ENCODE results near the gene CTXN3. TPM values are rescaled to one million over a fixed set of nuclear protein-coding genes. Genes with fewer than 3 reads are reported as not detected.

CTXN3 gene
- total and polyA plus RNA-seq, 7 donors: 0.06 to 0.69 (median 0.51) TPM; not detected in 3

DNA sequence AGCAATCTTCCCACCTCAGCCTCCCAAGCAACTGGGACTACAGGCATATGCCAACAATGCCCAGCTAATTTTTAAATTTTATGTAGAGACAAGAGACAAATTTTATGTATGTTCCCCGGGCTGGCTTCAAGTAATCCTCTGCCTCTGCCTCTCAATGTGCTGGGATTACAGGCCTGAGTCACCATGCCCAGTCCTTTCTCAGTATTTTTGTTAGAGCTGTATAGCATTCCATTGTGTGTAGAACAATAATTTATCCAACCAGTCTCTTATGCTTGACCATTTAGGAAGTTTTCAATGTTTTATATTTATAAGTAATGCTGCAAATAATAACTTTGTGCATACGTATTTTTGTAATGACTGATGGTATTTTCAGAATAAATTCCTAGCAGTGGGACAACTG is 38.9 kb upstream of the CTXN3 start:
- no peaks in the 10 kb centered on the region for H3K27me3 ChIP-seq (ENCODE audit: insufficient read depth in 3 of 3, low read length in 2 of 3)
- H3K4me1 ChIP-seq: no peaks in the 10 kb centered on the region
- no peak overlapping the region for H3K27ac ChIP-seq
- 86 to 94% (median 92%) methylated on average over 2 of the region's 2 CpGs for WGBS, 3 donors
- no peaks in the 10 kb centered on the region for H3K9me3 ChIP-seq
- intact Hi-C loops (cut with DNase I): no loop called here
- TF ChIP-seq, protein P1, sequence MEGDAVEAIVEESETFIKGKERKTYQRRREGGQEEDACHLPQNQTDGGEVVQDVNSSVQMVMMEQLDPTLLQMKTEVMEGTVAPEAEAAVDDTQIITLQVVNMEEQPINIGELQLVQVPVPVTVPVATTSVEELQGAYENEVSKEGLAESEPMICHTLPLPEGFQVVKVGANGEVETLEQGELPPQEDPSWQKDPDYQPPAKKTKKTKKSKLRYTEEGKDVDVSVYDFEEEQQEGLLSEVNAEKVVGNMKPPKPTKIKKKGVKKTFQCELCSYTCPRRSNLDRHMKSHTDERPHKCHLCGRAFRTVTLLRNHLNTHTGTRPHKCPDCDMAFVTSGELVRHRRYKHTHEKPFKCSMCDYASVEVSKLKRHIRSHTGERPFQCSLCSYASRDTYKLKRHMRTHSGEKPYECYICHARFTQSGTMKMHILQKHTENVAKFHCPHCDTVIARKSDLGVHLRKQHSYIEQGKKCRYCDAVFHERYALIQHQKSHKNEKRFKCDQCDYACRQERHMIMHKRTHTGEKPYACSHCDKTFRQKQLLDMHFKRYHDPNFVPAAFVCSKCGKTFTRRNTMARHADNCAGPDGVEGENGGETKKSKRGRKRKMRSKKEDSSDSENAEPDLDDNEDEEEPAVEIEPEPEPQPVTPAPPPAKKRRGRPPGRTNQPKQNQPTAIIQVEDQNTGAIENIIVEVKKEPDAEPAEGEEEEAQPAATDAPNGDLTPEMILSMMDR (IDR thresholded peaks at IDR 0.05): no peak
- no peak for DNase-seq
- no peaks in the 10 kb centered on the region for H3K36me3 ChIP-seq (ENCODE audit: insufficient read depth in 1 of 2, low read depth in 1 of 2)
- H3K4me3 ChIP-seq: no peak overlapping the region
- ATAC-seq: no peak

DNA sequence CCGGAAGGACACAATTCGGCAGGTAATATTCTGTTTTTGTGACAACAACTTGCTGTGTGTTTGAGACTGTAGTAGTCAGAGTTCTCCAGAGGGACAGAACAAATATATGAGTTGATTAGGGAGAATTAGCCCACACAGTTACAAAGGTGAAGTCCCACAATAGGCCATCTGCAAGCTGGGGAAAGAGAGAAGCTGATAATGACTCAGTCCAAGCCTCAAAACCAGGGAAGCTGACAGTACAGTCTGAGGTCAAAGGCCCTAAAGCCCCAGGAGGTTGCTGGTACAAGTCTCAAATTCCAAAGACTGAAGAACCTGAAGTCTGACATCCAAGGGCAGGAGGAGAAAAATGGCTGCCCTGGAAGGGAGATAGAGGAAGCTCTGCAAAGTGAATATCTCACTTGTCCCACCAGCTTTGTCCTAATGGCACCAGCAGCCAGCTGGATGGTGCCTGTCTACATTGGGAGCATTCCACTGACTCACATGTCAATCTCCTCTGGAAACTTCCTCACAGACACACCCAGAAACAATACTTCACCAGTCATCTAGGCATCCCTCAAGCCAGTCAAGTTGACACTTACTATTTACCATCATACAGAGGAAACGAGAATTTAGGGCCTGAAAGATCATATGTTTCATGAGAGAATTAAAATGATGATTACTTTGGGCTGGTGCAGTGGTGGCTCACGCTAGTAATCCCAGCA is 36.3 kb upstream of the CTXN3 start:
- ATAC-seq (no peak), DNase-seq (no peak)
- TF ChIP-seq, protein P1 (IDR thresholded peaks at IDR 0.05): no peak
- no peaks in the 10 kb centered on the region for H3K36me3 ChIP-seq (ENCODE audit: insufficient read depth in 1 of 2, low read depth in 1 of 2)
- WGBS, 3 donors: 93 to 95% (median 95%) methylated on average over 4 of the region's 4 CpGs
- H3K4me1 ChIP-seq: no peaks in the 10 kb centered on the region
- H3K9me3 ChIP-seq: no peaks in the 10 kb centered on the region
- H3K4me3 ChIP-seq: no peak overlapping the region
- no peaks in the 10 kb centered on the region for H3K27me3 ChIP-seq (ENCODE audit: insufficient read depth in 3 of 3, low read length in 2 of 3)
- H3K27ac ChIP-seq: no peak overlapping the region
- intact Hi-C loops (cut with DNase I): no loop called here

DNA sequence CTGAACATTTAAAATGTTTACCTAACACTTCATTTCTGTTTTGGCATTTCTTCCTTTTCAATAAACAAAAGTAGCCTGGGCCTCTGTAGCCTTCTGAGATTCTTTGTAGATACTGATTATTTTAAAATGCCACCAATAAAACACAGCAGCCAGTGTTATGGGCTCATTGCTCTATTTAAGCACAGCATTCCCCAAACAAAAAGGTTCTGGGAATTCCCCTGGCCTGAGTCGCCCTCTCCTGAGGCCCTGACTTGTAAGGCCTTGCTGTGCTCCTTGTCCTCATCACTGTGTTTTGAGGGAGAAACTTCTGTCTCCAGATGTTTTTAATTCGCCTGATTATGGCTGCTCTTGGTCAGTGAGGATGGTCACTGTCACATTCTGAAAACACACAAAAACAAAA is 33.0 kb upstream of the CTXN3 start:
- TF ChIP-seq, protein P1 (IDR thresholded peaks at IDR 0.05): no peak
- H3K27ac ChIP-seq: no peak overlapping the region
- intact Hi-C loops (cut with DNase I): no loop called here
- no peaks in the 10 kb centered on the region for H3K27me3 ChIP-seq (ENCODE audit: insufficient read depth in 3 of 3, low read length in 2 of 3)
- ATAC-seq (no peak), DNase-seq (no peak)
- WGBS, 3 donors: 75 to 79% (median 77%) methylated on average over 2 of the region's 2 CpGs
- no peak overlapping the region for H3K4me3 ChIP-seq
- H3K4me1 ChIP-seq: no peaks in the 10 kb centered on the region
- no peaks in the 10 kb centered on the region for H3K9me3 ChIP-seq
- H3K36me3 ChIP-seq (ENCODE audit: insufficient read depth in 1 of 2, low read depth in 1 of 2): no peaks in the 10 kb centered on the region

DNA sequence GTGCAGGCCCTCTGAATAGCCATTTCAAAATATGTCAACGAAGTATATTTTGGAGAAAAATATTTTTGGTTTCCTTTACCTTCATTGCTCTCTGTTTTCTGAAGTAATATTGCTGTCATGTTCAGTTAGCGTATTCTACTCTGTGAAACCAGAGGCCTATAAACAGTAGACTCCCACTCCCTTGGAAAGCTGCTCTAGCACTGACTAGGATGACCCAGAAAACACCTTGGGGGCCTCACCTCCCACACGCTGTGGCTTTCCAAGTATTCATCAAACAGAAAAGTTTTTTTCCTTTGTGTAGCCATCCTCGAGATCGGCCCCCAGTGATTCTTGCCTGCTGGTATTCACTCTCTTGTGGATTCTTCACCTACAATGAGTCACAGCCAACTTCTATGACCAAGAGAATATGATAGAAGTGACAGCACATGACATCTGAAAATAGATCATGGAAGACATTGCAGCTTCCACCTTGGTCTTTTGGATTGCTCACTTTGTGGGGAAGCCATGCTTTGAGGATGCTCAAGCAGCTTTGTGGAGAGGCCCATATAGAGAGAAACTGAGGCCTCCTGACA is 28.9 kb upstream of the CTXN3 start:
- Histone ChIP-seq H3K4me1 (no peaks in the 10 kb centered on the region), H3K27ac (no peak overlapping the region), H3K36me3 (ENCODE audit: insufficient read depth in 1 of 2, low read depth in 1 of 2) (no peaks in the 10 kb centered on the region), H3K27me3 (ENCODE audit: insufficient read depth in 3 of 3, low read length in 2 of 3) (no peaks in the 10 kb centered on the region), H3K4me3 (no peak overlapping the region), H3K9me3 (no peaks in the 10 kb centered on the region)
- ATAC-seq (no peak), DNase-seq (no peak)
- TF ChIP-seq, protein P1 (IDR thresholded peaks at IDR 0.05): no peak
- 85 to 91% (median 89%) methylated on average over 5 of the region's 5 CpGs for WGBS, 3 donors
- intact Hi-C loops (cut with DNase I): no loop called here

All from psoas muscle (tissue), 8 donors.